OCI-LY1 (cell line): ENCODE data around the gene MAP1A.

ENCODE experiments used
- EZH2 ChIP-seq: fragments of 200-600 bp; sonication (generic), shearing (Covaris generic); IDR thresholded peaks from 2 replicates; pipeline ENCODE4 v1.8.0; 2017; ENCODE audit warnings: borderline replicate concordance, mixed run types, mild to moderate bottlenecking, antibody characterized with exemption, low read length, moderate library complexity, mixed read lengths
- TF ChIP-seq, protein P1 (sequence below): fragments of 200-600 bp; sonication (generic), shearing (Covaris generic); IDR thresholded peaks from 2 replicates; pipeline ENCODE4 v1.5.1; 2017; ENCODE audit warnings: mild to moderate bottlenecking, antibody characterized with exemption, low read length, moderate library complexity, mixed read lengths

DNA sequence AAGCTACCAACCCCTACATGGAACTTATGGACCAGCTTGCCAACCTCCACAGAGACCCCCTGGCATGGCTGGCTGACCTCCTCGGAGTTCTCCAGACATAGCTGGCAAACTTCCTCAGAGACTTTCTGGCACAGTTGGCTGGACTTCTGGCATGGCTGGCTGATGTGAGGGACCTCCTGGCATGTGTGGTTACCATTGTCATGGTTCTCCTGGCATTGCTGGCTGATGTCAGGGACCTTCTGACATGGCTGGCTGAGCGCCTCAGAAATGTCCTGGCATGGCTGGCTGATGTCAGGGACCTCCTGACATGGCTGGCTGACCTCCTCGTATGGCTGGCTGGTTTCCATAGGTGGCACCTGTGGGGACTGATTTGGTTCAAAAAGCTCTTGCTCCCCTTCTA lies 17.5 kb downstream of the MAP1A start:
- TF ChIP-seq, protein P1, sequence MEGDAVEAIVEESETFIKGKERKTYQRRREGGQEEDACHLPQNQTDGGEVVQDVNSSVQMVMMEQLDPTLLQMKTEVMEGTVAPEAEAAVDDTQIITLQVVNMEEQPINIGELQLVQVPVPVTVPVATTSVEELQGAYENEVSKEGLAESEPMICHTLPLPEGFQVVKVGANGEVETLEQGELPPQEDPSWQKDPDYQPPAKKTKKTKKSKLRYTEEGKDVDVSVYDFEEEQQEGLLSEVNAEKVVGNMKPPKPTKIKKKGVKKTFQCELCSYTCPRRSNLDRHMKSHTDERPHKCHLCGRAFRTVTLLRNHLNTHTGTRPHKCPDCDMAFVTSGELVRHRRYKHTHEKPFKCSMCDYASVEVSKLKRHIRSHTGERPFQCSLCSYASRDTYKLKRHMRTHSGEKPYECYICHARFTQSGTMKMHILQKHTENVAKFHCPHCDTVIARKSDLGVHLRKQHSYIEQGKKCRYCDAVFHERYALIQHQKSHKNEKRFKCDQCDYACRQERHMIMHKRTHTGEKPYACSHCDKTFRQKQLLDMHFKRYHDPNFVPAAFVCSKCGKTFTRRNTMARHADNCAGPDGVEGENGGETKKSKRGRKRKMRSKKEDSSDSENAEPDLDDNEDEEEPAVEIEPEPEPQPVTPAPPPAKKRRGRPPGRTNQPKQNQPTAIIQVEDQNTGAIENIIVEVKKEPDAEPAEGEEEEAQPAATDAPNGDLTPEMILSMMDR, result no peak
- TF ChIP-seq EZH2, result no peak
